ENCODE data around the gene PNMA3.

- TF ChIP-seq EZH2phosphoT487 (IDR thresholded peaks at IDR 0.05; ENCODE audit: borderline replicate concordance, low read depth, low read length): no peak
- TF ChIP-seq, protein P1, sequence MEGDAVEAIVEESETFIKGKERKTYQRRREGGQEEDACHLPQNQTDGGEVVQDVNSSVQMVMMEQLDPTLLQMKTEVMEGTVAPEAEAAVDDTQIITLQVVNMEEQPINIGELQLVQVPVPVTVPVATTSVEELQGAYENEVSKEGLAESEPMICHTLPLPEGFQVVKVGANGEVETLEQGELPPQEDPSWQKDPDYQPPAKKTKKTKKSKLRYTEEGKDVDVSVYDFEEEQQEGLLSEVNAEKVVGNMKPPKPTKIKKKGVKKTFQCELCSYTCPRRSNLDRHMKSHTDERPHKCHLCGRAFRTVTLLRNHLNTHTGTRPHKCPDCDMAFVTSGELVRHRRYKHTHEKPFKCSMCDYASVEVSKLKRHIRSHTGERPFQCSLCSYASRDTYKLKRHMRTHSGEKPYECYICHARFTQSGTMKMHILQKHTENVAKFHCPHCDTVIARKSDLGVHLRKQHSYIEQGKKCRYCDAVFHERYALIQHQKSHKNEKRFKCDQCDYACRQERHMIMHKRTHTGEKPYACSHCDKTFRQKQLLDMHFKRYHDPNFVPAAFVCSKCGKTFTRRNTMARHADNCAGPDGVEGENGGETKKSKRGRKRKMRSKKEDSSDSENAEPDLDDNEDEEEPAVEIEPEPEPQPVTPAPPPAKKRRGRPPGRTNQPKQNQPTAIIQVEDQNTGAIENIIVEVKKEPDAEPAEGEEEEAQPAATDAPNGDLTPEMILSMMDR (conservative IDR thresholded peaks at IDR 0.05; ENCODE audit: low read length): no peak
Observed at GRCh38 chrX:153075366-153075765, 19.1 kb downstream of the PNMA3 start.
